ENCODE results near the gene GPR26.

- TF ChIP-seq CTCF (IDR thresholded peaks at IDR 0.05; ENCODE audit: borderline replicate concordance, extremely low read depth, low read length, poor library complexity, severe bottlenecking) (no peak), EZH2 (IDR thresholded peaks at IDR 0.05; ENCODE audit: borderline replicate concordance, low read depth, low read length, severe bottlenecking) (no peak)
Observed at GRCh38 chr10:123687758-123688157, 21.6 kb downstream of the GPR26 start.
